ENCODE results near the gene MAN1A2.
"Not testable (repeated sequence)": the region's sequence is repeated elsewhere in the genome, so short reads cannot be mapped to it uniquely, and the experiment has no call there.

The MAN1A2 gene

GRCh38 chr1:117367046-117368025 is at the start of gene MAN1A2:
TSS of gene MAN1A2 (plus strand) at chr1:117367449. CDS start at chr1:117368184, 735 bp downstream.
- DNase-seq (ENCODE audit: low read depth) = no peak

DNA sequence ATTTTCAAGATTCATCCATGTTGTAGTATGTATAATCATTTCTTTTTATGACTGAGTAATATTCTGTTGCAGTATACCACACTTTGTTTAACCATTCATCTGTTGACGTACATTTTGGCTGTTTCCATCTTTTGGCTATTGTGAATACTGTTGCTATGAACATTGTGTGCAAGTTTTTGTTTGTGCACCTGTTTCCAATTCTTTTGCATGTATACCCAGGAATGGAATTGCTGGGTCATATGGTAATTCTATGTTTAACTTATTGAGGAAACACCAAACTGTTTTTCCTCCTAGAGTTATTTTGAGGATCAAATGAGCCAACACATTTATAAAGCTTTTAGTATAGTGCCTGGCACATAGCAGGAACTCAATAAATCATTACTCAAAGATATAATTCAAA is 49.2 kb upstream of the MAN1A2 start:
- DNase-seq (ENCODE audit: low read depth) = no peak

DNA sequence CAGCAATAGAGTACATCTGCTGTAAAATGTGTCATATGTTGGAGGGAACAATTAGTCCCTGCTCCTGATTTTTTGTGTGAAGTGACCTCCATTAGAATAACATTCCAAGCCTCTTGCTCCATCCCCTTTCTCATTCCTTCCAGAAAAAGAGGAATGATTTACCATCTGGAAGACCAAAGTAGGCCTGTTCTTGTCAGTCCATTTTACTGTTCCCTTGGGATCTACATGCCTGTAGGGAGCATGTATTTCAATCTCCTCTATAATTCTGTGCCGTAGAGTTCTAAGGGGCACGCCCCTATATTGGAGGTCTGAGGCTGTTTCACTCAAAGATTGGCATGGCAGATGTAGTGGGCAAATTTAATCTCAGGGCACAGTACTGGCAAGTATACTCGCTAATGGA is 48.8 kb upstream of the MAN1A2 start:
- DNase-seq (ENCODE audit: low read depth) = no peak

DNA sequence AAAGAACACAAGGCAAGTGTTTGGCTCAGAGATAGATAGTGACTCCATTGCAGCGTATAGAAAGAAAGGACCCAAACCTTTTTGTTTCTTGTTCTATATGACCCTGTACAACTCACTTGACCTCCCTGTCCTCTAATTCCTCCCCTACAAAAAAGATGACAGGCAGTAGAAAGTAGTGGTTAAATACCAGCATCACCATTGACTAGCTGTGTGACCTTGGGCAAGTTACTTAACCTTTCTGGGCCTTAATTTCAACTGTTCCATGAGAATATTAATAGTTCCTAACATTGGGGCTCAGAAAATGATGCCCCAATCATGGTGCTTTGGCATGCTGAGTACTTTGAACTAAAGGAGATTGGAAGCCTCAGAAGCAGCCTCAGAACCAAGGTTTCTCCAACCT is 46.7 kb upstream of the MAN1A2 start:
- no peak for DNase-seq (ENCODE audit: low read depth)

- no peak for DNase-seq (ENCODE audit: low read depth)
These were observed 45.3 kb upstream of the MAN1A2 start for GRCh38 chr1:117321680-117322609.

DNA sequence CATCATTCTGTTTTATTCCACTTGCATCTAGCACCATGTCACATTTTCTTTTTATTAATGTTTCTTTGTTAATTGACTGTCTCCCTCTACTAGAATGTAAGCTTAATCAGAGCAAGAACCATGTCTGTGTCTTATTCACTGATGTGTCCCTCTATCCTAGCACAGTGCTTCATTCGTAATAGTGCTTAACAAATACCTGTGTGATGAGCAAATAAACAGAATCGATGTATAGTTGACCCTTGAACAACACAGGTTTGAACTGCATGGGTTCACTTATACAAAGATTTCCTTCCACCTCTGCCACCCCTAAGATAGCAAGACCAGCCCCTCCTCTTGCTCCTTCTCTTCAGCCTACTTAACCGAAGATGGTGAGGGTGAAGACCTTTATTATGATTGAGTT is 42.9 kb upstream of the MAN1A2 start:
- DNase-seq (ENCODE audit: low read depth) = no peak

DNA sequence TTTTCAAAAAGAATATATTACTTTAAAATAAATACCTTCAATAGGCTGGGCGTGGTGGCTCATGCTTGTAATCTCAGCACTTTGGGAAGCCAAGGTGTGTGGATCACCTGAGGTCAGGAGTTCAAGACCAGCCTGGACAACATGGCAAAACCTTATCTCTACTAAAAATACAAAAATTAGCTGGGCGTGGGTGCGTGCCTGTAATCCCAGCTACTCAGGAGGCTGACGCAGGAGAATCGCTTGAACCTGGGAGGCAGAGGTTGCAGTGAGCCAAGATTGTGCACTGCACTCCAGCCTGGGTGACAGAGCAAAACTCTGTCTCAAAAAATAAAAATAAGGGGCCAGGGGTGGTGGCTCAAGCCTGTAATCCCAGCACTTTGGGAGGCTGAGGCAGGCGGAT is 41.2 kb upstream of the MAN1A2 start:
- not testable (repeated sequence) for DNase-seq (ENCODE audit: low read depth)

GRCh38 chr1:117327011-117327410 is 40.2 kb upstream of the MAN1A2 start:
- DNase-seq (ENCODE audit: low read depth) = no peak

GRCh38 chr1:117335376-117336086 is 31.7 kb upstream of the MAN1A2 start:
- DNase-seq (ENCODE audit: low read depth) = no peak

DNA sequence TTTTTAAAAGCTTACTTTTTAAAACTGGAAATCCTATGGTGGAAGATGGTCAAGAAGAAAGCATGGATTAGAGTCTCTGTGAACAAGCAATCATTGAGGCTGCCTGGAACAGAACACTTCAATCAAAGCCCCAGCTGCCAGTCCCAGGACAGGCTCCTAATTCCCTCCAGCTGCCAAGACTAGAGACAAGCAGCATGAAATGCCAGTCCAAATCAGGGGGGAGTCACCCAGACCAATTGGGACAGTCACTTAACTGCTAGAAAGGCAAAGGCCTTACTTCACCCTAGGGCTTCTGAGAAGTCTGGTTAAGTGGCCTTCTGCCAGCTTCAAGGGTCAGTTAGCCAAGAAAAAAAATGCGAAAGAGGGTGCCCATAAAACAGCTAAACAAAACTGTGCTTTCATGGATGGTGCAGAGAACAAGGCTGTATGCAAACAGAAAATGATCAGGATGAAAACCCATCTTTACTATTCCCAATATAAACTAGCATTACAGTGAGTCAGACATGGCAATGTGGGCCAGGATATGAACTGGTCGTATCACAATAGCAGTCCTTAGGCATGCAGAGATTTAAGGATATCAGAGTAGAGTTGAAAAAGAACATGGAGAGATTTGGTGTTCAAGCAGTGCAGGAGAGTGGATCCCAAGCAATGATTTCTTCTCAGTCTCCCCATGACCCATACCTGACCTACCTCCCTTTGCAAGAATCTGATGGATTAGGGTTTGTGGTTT is 31.0 kb upstream of the MAN1A2 start:
- DNase-seq (ENCODE audit: low read depth) = no peak

GRCh38 chr1:117339866-117340700 is 27.2 kb upstream of the MAN1A2 start:
- DNase-seq (ENCODE audit: low read depth) = peak; percentile 14

DNA sequence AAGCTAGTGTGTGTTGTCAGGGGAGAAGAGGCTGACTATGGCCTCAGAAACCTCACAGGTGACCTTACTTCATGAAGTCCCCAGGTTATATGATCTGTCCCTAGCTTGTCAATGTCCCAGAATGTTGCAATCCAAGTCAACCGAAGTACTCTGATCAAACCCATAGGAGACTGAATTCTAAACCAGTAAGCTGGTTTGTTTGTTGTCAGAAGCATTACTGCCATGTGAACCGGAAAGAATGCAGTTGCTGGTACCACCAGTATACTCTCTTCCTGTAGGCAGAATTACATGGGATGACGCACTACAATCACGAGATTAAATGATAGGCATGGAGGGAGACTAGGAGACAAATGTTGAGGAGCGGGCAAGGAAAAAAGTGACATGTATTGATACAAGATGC is 26.1 kb upstream of the MAN1A2 start:
- DNase-seq (ENCODE audit: low read depth) = no peak

GRCh38 chr1:117342397-117342796 is 24.9 kb upstream of the MAN1A2 start:
- DNase-seq (ENCODE audit: low read depth) = no peak

DNA sequence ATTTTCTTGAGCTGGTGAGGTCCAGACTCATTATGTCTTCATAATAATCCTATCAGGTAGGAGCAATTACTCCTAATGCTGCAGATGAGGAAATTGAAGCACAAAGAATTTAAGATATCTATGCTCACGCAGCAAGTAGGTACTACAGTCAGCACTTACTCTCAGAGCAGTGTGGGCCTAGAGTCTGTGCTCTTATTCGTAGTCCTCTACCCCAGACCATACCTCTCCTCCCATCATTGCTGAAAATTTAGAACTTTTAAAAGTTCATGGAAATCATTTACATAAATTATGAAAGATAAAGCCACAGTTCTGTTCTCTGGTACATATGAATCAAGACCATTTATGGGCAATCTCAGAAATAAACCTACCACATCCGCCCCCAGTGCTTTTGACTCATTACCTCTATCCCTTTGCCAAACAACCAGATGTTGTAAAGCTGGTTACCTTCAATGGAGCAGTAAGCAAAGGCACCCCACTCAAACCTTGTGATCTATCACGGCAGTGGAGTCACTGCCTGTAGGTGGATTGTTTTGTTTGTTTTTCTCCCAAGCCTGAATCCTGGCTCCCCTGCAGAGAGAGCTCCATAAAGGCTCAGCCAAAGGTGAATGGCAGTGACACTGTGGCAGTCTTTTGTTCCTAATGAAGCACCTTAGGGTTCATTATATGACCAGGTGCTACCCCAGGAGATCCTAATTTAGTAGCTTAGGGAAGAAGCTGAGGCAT is 20.9 kb upstream of the MAN1A2 start:
- DNase-seq (ENCODE audit: low read depth) = no peak

- no peak for DNase-seq (ENCODE audit: low read depth)
These were observed 19.3 kb upstream of the MAN1A2 start for GRCh38 chr1:117347907-117348306.

DNA sequence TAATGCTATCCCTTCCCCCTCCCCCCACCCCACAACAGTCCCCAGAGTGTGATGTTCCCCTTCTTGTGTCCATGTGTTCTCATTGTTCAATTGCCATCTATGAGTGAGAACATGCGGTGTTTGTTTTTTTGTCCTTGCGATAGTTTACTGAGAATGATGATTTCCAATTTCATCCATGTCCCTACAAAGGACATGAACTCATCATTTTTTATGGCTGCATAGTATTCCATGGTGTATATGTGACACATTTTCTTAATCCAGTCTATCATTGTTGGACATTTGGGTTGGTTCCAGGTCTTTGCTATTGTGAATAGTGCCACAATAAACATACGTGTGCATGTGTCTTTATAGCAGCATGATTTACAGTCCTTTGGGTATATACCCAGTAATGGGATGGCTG is 14.6 kb upstream of the MAN1A2 start:
- DNase-seq (ENCODE audit: low read depth) = not testable (repeated sequence)

GRCh38 chr1:117357833-117358603 is 9.2 kb upstream of the MAN1A2 start:
- not testable (repeated sequence) for DNase-seq (ENCODE audit: low read depth)

- DNase-seq (ENCODE audit: low read depth) = not testable (repeated sequence)
These were observed 8.7 kb upstream of the MAN1A2 start for GRCh38 chr1:117358604-117358887.
